NCI-H1105 (cell line): Measurements from ENCODE around the gene GPR62.

ENCODE experiments used
- DNase-seq: peaks from one replicate; lab custom pipeline; 2025; lab: John Stamatoyannopoulos, UW

Gene GPR62

DNA sequence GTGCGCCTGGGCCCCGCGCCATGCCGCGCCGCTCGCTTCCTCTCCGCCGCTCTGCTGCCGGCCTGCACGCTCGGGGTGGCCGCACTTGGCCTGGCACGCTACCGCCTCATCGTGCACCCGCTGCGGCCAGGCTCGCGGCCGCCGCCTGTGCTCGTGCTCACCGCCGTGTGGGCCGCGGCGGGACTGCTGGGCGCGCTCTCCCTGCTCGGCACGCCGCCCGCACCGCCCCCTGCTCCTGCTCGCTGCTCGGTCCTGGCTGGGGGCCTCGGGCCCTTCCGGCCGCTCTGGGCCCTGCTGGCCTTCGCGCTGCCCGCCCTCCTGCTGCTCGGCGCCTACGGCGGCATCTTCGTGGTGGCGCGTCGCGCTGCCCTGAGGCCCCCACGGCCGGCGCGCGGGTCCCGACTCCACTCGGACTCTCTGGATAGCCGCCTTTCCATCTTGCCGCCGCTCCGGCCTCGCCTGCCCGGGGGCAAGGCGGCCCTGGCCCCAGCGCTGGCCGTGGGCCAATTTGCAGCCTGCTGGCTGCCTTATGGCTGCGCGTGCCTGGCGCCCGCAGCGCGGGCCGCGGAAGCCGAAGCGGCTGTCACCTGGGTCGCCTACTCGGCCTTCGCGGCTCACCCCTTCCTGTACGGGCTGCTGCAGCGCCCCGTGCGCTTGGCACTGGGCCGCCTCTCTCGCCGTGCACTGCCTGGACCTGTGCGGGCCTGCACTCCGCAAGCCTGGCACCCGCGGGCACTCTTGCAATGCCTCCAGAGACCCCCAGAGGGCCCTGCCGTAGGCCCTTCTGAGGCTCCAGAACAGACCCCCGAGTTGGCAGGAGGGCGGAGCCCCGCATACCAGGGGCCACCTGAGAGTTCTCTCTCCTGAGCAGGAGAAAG lies 951 bp downstream of the GPR62 start:
- peak; percentile 39 for DNase-seq

DNA sequence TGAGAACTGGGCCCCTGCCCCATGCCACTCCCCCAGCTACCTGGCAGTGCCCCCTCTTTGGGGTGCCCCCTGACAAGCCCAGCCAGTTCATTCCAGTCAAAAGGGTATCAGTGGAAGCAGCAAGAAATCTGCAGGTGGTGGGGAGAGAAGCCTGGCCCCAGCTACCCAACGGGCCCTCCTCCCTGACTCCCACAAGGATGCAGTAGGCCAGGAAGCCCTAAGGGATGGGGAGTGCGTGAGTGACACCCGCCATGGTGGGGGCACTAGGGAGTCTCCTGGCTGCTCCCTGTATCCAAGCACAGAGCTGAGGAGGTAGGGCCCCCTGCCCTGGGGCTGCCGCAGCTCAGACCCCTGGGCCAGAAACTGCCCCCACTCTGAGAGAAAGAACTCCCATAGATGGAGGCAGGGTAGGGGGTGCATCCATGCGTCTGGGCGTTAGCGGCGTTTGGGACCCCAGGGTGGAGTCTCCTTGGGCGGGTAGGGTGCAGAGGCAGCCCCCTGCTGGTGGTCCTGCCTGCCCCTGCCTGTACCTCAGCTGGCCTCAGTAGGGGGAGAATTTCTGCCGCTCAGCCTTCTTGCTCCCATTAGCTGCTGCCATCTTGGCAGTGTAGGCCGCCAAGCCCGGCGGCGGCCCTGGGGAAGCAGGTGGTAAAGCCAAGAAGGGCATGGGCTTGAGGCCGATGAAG lies 2.5 kb downstream of the GPR62 start:
- no peak for DNase-seq

DNA sequence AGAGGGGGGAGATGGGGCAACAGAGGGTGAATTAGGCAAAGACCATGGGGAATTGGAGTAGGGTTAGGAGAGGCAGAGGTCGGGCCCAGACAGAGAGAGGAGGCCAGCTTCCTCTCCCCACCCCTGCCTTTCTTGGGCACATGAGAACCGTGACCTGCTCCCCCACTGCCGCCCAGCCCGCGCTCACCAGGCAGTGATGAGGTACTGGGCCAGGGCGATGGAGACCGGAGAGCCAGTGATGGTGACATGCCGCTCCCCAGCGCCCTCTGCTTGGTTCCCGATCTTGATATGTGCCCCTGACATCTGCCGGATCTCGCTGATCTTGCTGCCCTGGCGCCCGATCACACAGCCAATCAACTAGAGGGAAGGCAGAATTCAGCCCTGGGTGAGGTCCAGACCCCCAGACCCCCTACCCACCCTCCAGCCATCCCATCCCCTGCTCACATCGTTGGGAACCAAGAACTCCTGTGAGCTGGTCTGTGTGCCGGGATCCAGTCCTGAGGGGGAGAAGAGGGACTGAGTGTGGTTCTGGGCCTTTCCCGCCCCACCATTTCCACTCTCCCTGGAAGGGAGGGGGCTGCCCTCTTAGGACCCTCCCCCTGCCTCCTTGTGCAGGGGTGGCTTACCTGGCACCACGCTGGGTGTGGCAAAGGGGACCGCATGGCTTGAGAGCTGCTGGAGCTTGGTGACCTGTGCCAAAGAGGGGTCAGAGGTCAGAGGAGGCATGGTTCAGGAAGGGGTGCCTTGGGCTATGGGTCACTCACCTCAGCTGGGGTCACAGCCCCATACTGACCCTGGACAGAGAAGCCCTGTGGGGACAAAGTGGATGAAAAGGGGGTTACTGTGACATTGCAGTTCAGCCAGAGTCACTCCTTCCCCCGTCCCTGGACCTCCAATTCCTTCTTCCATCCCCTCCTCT lies 3.7 kb downstream of the GPR62 start:
- DNase-seq, result no peak

GRCh38 chr3:51959651-51960050 lies 4.5 kb downstream of the GPR62 start:
- no peak for DNase-seq

DNA sequence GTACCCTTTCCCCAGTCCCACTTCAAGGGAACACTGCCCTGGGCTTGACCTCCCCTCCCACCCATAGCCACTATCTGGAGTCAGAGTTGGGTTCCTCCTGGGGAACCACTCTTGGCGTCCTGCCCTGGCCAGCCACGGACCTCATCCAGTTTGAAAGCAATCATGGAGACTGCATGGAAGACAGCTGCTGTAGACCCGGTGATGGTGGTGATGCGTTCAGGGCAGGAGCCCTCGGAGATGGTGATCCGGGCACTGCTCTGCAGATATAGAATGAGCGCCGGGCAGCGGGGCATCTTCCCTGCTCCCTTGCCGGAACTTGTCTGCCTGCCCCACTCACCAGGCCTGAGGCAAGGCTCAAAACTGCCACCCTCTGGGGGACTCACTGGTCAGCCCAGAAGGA lies 5.2 kb downstream of the GPR62 start:
- DNase-seq, result no peak

- no peak for DNase-seq
These were observed 5.8 kb downstream of the GPR62 start for GRCh38 chr3:51961011-51961410.

DNA sequence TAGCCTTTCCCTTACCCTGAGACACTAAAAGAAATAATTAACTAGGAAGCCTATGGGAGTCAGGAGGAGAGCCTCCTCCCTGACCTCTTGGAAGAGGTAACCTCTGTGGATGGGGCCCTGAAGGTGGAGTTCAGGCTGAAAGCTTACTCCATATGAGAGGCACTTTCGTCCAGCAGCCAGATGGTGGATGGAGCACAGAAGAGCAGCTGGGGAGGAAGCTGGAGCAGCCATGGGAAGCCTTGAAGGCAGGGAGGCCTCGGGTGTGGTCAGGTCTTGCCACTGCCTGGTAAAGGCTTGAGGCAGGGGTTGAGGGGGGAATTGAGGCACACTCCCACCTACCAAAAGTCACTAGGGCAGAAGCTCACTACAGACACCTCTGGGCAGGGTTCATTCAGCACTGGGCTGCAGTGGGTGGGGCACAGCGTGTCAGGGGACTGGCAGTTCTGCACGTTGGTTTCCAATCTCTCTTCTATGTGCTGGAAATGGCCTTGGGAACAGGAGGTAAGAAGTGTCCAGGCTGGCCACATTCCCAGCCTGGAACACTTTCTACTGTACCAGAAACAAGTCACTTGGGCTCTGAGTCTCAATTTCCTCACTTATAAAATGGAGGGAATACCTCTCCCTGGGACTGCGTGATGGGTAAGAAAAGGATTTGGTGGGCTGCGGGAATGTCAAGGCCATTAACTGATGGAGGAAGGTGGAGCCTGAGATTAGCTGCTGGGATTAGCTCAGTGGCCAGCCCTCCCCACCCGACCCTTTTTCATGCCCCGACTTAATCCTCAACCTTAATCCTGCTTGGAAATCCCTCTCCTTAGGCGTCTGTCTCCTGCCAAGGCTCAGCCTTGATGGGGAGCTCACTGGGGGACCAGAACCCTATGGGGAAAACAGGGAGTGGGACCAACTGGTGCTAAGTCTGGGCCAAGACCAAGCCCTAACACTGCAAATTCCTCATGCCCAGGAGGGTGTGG lies 6.7 kb downstream of the GPR62 start:
- DNase-seq, result no peak

- DNase-seq, result no peak
These were observed 7.8 kb downstream of the GPR62 start for GRCh38 chr3:51962854-51963530.

DNA sequence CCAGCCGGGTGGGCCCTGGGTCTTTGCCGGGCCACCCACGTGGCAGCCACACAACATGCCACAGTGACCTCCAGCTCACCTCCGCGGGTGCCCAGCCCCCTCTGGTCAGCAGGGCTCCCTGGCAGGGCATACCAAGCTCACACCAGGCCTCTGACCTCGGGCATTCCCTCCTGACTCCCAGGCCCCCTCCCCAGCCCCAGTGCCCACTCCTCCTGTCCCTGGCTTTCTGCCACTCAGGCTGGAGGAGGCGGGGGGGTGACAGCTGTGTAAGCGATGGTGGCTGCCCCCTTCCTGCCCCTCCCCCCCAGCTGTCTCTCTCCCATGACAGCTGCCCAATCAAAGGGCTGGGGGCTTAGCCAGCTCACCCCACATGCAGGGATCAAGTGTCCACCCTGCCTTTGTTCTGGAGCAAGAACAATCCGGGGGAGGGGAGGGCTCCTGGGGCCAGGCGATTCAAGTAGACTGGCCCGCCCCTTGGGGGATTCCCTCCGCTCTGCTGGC lies 8.8 kb downstream of the GPR62 start:
- no peak for DNase-seq

- no peak for DNase-seq
These were observed 9.3 kb downstream of the GPR62 start for GRCh38 chr3:51964521-51964920.

GRCh38 chr3:51966016-51966415 lies 10.8 kb downstream of the GPR62 start:
- DNase-seq, result no peak

GRCh38 chr3:51966486-51966885 lies 11.3 kb downstream of the GPR62 start:
- no peak for DNase-seq

GRCh38 chr3:51966922-51967383 lies 11.8 kb downstream of the GPR62 start:
- no peak for DNase-seq

GRCh38 chr3:51967384-51968169 lies 12.4 kb downstream of the GPR62 start, which contains the start of gene PCBP4:
Gene PCBP4 (minus strand): TSS chr3:51967454. CDS start chr3:51961240, 6,214 bp downstream.
- no peak for DNase-seq

DNA sequence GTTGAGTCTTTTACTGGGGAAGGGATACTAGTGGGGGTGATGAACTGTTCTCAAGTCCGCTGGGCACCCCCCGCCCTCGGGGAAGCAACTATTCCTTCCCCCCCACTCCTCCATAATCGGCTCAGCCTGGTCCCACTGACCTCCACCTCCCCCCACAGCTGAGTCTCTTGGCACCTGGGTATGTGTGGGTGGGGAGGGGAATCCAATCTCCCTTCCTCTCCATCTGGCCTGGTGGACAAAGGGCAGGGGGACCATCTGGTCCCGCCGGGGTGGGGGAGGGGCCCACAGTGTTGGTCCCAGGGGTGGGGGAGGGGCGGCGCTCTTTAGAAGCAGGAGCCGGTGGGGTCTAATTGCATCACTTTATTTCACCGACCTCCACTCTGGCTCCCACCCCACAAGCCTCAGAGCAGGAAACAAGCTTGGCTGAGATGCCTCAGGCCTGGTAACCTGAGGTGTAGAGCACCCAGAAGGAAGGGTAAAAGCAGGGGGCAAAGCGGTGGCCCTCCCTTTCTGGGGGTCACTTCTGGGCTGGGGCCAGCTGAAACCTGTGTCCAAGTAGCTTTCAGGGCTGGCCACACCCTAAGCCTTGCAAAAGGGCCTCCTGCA lies 13.1 kb downstream of the GPR62 start:
- DNase-seq, result no peak

DNA sequence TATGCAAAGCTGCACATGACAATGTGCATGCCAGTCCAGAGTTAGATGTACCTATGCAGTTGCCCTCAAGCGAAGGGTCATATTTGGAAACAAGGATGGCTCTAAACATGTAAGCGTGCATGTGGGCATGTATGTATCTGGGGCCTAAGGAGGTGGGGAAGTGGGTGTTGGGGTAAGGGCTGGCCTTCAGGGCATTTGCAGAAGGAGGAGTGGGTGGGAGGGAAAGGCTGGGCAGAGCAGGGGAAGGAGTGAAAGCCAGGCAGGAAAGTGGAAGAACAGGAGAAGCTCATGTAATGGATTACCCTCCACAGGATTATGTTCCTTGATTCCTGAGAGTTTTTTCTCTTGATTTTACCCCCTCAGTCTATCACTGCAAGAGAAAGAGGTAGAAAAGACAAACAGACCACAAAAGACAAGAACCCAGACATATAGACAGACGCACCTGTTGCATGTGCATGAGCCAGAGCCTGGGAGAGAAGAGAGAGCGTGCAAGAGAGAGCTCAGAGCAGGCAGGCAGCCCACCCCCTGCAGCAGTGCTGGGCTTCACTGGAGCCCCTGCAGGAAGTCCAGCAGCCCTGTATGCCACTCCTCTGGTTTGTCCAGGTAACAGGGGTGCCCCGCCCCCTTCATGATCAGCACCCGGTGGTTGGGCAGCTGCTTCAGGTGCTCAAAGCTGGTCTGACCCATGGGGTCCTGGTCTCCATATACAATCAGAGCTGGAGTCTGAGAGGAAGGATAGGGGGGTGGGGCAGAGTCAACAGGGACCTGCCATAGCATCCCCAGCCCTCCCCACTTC lies 13.9 kb downstream of the GPR62 start:
- DNase-seq, result no peak

GRCh38 chr3:51969841-51970240 lies 14.7 kb downstream of the GPR62 start:
- no peak for DNase-seq
